Lower leg skin (tissue), 4 donors: ENCODE measurements around the gene ARHGAP10. TPM values are rescaled to one million over a fixed set of nuclear protein-coding genes. Genes with fewer than 3 reads are reported as not detected.

Source experiments
- DNase-seq, 2 donors: peaks; one replicate each; pipeline ENCODE4 v3.0.0-alpha.2; 2019; ENCODE audit warnings: low spot score in 2 of 2
- H3K4me3 ChIP-seq: fragments of 200-600 bp; sonication (generic); 2 replicates; pipeline ENCODE4 v1.5.1; 2017; ENCODE audit warnings: mild to moderate bottlenecking, low read depth; ENCODE audit not compliant: poor library complexity, severe bottlenecking
- POLR2A ChIP-seq, 2 donors: fragments of 450-650 bp; IDR thresholded peaks; one replicate each; pipeline ENCODE4 v1.6.1; 2016 to 2017; ENCODE audit warnings: antibody characterized with exemption in 2 of 2, mild to moderate bottlenecking in 1 of 2, moderate library complexity in 1 of 2
- WGBS, 2 donors: methylation state at CpG; one replicate each; pipeline ENCODE4 v1.1.5; 2018; 5-methylcytosine and 5-hydroxymethylcytosine counted together
- intact Hi-C: fragments of 100-400 bp; cut with DNase I; formaldehyde crosslinking; loops from one replicate; pipeline ENCODE4 v1.15.0; 2023; ENCODE audit warnings: low total_unique reads
- total RNA-seq, 4 donors: library from RNA; depleted of rRNA; stranded (reverse); fragments of >200 nt; gene quantifications; one replicate each; pipeline ENCODE4 v1.1.0, GENCODE V29; 2016
- TF ChIP-seq, protein P1 (sequence below), 3 donors: fragments of 450-650 bp; IDR thresholded peaks; one replicate each; pipeline ENCODE4 v1.5.1; 2016; ENCODE audit warnings: antibody characterized with exemption in 3 of 3, mild to moderate bottlenecking in 3 of 3, moderate library complexity in 2 of 3

The ARHGAP10 gene
- total RNA-seq, 4 donors from 2014 or later, result 30.6 to 45.8 (median 37.9) TPM

DNA sequence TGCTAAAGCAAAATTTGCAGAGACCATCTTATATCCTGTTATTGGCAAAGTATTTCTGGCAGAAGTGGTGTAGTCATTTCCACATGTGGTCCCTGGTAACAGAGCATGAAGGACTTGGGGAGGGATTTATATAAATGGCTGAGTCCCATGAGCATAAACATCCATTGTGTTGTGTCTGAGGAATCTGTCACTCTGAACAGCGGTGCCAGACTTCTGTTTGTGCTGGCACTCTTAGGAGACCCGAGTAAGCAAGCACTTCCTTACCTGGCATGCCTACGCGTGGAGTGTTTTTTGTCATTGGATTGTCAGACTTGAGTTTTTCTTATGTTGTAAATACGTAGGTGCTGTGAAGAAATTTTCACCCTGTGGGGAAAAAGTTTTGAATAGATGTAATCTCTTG, 285.9 kb downstream of the ARHGAP10 start:
- no peak for DNase-seq
- WGBS, 2 donors, result 20 to 26% methylated on average over 5 of the region's 5 CpGs
- TF ChIP-seq, protein P1, sequence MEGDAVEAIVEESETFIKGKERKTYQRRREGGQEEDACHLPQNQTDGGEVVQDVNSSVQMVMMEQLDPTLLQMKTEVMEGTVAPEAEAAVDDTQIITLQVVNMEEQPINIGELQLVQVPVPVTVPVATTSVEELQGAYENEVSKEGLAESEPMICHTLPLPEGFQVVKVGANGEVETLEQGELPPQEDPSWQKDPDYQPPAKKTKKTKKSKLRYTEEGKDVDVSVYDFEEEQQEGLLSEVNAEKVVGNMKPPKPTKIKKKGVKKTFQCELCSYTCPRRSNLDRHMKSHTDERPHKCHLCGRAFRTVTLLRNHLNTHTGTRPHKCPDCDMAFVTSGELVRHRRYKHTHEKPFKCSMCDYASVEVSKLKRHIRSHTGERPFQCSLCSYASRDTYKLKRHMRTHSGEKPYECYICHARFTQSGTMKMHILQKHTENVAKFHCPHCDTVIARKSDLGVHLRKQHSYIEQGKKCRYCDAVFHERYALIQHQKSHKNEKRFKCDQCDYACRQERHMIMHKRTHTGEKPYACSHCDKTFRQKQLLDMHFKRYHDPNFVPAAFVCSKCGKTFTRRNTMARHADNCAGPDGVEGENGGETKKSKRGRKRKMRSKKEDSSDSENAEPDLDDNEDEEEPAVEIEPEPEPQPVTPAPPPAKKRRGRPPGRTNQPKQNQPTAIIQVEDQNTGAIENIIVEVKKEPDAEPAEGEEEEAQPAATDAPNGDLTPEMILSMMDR (IDR thresholded peaks at IDR 0.05), result no peak
- no peak for TF ChIP-seq POLR2A (IDR thresholded peaks at IDR 0.05)
- H3K4me3 ChIP-seq, result no peak overlapping the region
- intact Hi-C loops, result no loop called here

DNA sequence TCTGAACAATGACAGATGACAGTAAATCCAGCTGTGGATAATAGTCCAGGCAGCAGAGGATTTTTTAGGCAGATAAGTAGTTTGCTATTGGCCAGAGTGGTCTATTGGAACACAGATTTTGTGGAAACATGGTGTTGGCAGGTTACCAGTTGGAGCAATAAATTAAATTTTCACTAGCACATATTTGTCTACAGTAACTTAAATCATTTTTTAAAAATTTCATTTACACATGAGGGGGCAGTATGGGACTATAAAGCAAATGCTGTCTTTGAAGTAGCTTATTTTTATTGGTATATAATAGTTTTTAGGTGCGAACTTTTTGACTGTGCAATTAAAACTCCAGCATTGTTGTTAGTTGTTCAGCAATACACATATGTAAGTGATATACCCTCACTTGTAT, 289.8 kb downstream of the ARHGAP10 start:
- intact Hi-C loops, result no loop called here
- no peak for DNase-seq
- TF ChIP-seq POLR2A (IDR thresholded peaks at IDR 0.05), result no peak
- TF ChIP-seq, protein P1 (IDR thresholded peaks at IDR 0.05), result no peak
- no peak overlapping the region for H3K4me3 ChIP-seq
- 75 to 81% methylated on average over 1 of the region's 1 CpG for WGBS, 2 donors

DNA sequence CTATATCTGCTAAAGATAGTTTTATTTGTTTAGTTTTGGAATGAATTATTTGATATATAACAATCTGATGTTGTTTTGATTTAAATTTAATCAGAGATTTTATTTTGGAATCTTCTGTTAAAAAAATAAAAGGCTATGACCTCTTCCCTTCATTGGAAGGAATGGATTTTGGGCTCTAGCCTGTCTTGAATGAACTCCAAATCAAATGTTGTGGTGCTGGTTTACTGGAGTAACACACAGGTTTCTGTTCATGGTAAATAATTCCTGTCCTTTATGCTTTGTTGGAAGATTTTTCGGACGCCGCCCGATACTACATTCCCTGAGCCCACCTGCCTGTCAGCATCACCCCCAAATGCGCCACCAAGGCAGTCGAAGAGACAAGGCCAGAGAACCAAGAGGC, 291.1 kb downstream of the ARHGAP10 start:
- WGBS, 2 donors, result 88 to 97% methylated on average over 6 of the region's 6 CpGs
- DNase-seq, result no peak
- TF ChIP-seq, protein P1 (IDR thresholded peaks at IDR 0.05), result no peak
- intact Hi-C loops, result no loop called here
- no peak overlapping the region for H3K4me3 ChIP-seq

DNA sequence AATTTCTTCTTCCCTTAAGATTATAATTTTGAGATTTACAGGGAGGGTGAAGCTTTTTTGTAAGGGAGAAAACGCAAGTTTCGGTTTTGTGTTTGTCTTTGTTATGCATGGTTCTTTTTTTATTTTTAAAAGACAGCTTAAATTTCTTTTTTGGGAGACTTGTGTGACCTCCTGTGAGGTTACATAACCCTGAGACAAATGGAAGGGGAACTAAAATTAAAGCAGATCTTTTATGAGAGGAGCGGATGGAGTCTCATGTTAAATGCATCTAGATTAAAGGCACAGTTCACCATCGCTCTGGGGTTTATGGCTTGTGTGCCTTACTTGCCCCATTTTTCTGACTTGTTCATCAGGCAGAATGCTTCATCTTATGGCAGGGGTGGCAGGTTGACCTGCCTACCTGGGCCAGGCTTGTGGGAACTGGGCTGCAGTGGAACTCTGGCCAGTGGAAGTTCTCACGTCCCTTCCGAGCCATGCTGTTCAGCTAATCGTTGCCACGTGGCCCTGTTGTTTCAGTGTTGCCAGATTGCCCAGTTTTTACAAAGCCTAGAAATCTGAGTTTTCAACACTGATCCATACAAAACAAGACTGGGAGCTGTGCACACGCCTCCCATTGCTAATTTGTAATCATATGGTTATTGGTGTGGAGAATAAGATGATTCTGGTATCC, 291.8 kb downstream of the ARHGAP10 start:
- intact Hi-C loops, result no loop called here
- DNase-seq, result no peak
- TF ChIP-seq POLR2A (IDR thresholded peaks at IDR 0.05), result no peak
- TF ChIP-seq, protein P1 (IDR thresholded peaks at IDR 0.05), result no peak
- H3K4me3 ChIP-seq, result no peak overlapping the region
- 68 to 85% methylated on average over 9 of the region's 9 CpGs for whole genome bisulfite sequencing, 2 donors

DNA sequence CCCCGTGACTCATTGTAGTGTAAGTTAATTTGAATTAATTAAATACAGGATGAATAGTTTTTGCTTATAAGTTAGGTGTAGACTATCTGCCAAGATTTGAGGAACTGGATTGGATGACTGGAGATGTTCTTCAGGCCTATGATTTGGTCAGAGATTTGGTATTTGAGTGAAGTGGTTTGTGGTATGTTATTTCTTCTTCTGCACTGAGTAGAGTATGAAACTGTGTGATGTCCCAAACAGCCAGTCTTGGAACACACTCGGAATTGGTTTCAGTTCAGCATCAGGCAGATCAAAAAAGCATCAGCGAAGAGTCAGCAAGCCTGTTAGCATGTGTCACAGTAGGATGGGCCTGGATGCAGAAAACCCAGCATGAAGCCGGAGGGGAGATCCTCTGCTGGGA, 294.1 kb downstream of the ARHGAP10 start:
- intact Hi-C loops, result no loop called here
- 44 to 61% methylated on average over 4 of the region's 4 CpGs for WGBS, 2 donors
- no peak overlapping the region for H3K4me3 ChIP-seq
- no peak for DNase-seq
- TF ChIP-seq, protein P1 (IDR thresholded peaks at IDR 0.05), result no peak
- no peak for TF ChIP-seq POLR2A (IDR thresholded peaks at IDR 0.05)

DNA sequence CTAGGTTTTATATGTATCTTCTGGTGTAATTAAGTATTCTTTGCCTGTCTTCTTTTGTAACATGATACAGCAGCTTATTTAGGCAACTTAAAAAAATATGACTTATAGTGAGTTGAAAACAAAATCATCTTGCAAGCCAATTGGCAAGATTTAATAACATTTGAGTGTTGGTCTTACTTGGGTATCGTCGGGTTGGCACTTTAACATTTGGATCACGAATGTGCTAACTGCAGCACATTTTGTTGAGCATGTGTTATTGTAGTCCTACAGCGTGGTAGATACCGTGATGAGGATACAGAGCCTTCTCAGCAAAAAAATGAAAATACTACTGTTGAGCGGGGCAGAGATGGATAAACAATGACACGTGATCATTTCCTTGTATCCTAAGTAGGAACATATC, 295.3 kb downstream of the ARHGAP10 start:
- TF ChIP-seq, protein P1 (IDR thresholded peaks at IDR 0.05), result no peak
- no peak overlapping the region for H3K4me3 ChIP-seq
- DNase-seq, result no peak
- intact Hi-C loops, result no loop called here
- WGBS, 2 donors, result 75 to 84% methylated on average over 7 of the region's 7 CpGs
